Measurements from ENCODE around the gene KDR.

DNA sequence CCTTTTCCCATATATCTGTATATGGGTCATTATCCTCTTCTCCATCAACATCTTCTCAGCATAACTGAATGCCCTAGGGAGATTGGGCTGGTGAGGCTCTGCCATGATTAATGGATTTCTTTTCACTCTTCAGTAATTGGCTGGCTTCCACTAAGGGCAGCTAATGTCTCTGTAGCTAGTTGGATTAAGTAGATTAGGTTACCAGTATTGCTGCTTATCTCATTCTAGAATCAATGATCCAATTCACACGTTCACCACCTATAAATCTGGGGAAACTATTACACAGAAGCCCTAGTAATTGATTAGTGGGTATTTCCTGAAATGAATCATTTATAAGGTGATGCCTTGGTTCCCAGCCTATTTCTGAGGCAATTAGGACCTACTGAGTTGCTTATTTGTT is 94.8 kb downstream of the KDR start:
- TF ChIP-seq, protein P1, sequence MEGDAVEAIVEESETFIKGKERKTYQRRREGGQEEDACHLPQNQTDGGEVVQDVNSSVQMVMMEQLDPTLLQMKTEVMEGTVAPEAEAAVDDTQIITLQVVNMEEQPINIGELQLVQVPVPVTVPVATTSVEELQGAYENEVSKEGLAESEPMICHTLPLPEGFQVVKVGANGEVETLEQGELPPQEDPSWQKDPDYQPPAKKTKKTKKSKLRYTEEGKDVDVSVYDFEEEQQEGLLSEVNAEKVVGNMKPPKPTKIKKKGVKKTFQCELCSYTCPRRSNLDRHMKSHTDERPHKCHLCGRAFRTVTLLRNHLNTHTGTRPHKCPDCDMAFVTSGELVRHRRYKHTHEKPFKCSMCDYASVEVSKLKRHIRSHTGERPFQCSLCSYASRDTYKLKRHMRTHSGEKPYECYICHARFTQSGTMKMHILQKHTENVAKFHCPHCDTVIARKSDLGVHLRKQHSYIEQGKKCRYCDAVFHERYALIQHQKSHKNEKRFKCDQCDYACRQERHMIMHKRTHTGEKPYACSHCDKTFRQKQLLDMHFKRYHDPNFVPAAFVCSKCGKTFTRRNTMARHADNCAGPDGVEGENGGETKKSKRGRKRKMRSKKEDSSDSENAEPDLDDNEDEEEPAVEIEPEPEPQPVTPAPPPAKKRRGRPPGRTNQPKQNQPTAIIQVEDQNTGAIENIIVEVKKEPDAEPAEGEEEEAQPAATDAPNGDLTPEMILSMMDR (IDR thresholded peaks at IDR 0.05; ENCODE audit: insufficient read depth, low read length, poor library complexity, severe bottlenecking) = no peak
- no peak for TF ChIP-seq EZH2phosphoT487 (conservative IDR thresholded peaks at IDR 0.05; ENCODE audit: low read length)

Data from SU-DHL-6 (cell line).